ENCODE results near the gene PLK5. TPM values are rescaled to one million over a fixed set of nuclear protein-coding genes. Genes with fewer than 3 reads are reported as not detected.

Gene PLK5
- total RNA-seq, 1 donor: under 0.01 TPM

DNA sequence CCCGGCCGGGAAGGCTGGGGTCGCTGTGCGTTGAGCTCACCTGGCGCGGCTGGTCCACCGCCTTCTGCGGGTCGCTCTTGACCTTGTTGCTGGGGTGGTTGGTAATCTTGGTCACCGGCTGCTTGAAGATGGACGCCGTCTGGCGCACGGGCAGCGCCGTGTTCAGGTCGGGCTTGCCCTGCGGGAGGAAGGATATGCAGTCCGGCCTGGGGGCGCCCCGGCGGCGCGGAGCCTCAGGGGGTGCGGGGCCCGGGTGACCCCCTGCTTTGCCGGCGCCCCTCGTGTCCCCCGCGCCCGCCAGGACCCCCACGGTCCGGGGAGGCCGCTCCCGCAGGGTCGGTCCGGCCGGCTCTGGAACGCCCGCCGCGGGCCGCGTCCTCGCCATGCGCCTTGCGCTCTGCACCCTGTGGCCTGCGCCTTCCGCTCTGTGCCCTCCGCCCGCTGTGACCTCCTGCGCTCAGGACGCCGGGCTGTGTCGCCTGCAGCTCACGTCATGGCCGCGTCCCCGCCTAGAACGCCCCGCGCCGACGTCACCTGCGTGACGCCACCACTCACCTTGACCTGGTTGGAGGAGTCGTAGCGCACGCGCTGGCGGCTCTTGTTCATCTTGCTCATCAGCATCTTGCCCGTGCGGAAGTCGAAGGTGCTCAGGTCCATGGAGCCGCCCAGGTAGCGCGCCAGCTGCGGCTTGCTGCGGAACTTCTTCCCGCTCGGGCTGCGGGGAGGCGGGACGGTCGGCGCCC is 60.8 kb downstream of the PLK5 start:
- DNase-seq (ENCODE audit: low read depth): no peak

DNA sequence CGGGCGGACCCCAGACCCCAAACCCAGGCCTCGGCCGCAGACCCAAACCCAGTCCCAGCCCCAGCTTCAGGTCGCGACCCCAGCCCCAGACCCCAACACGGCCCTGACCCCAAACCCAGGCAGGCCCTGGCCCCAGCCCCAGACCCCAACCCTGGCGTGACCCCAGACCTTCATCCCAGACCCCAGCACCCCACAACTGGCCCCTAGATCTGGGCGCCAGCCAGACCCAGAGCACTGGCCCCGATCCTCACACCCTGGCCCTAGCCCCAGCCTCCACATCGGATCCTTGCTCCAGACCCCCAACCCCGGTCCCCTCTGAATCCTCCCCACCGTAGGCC is 61.3 kb downstream of the PLK5 start:
- DNase-seq (ENCODE audit: low read depth): no peak
- TF ChIP-seq, protein P1, sequence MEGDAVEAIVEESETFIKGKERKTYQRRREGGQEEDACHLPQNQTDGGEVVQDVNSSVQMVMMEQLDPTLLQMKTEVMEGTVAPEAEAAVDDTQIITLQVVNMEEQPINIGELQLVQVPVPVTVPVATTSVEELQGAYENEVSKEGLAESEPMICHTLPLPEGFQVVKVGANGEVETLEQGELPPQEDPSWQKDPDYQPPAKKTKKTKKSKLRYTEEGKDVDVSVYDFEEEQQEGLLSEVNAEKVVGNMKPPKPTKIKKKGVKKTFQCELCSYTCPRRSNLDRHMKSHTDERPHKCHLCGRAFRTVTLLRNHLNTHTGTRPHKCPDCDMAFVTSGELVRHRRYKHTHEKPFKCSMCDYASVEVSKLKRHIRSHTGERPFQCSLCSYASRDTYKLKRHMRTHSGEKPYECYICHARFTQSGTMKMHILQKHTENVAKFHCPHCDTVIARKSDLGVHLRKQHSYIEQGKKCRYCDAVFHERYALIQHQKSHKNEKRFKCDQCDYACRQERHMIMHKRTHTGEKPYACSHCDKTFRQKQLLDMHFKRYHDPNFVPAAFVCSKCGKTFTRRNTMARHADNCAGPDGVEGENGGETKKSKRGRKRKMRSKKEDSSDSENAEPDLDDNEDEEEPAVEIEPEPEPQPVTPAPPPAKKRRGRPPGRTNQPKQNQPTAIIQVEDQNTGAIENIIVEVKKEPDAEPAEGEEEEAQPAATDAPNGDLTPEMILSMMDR (IDR thresholded peaks at IDR 0.05; ENCODE audit: insufficient read depth, low read depth, low read length): no peak
- no peak overlapping the region for H3K4me3 ChIP-seq (ENCODE audit: low read depth, low read length)

More for the DNA sequence above, 60.8 kb downstream of the PLK5 start:
- no peak overlapping the region for H3K4me3 ChIP-seq (ENCODE audit: low read depth, low read length)
- TF ChIP-seq, protein P1 (IDR thresholded peaks at IDR 0.05; ENCODE audit: insufficient read depth, low read depth, low read length): no peak

Small RNAs within 50 kb of the gene (small RNA-seq; reads per million reads assigned to genes)
- gene AC005943.2 (not detected), gene RN7SL477P (not detected)

Other genes starting within 250 kb of the PLK5 start
- gene FAM174C, start 248.5 kb upstream of the PLK5 start, total RNA-seq: 17.3 and 21.9 TPM in 2 replicates
- gene EFNA2, start 238.2 kb upstream of the PLK5 start, total RNA-seq: not detected in 2 replicates
- 33.7 and 61.2 TPM in 2 replicates for gene NDUFS7, start 140.2 kb upstream of the PLK5 start, total RNA-seq
- 23.3 and 29.6 TPM in 2 replicates for gene GAMT, start 122.5 kb upstream of the PLK5 start, total RNA-seq
- gene DAZAP1, start 116.5 kb upstream of the PLK5 start, total RNA-seq: 54.4 and 61.7 TPM in 2 replicates
- gene RPS15, start 85.7 kb upstream of the PLK5 start, total RNA-seq: 346 and 444 TPM in 2 replicates
- 0.32 and 0.43 TPM in 2 replicates for gene APC2, start 74.0 kb upstream of the PLK5 start, total RNA-seq
- gene C19orf25, start 44.9 kb upstream of the PLK5 start, total RNA-seq: 29.6 and 32.8 TPM in 2 replicates
- 1.3 and 1.9 TPM in 2 replicates for gene PCSK4, start 33.7 kb upstream of the PLK5 start, total RNA-seq
- 0.43 and 0.97 TPM in 2 replicates for gene REEP6, start 32.9 kb upstream of the PLK5 start, total RNA-seq
- gene ADAMTSL5, start 11.1 kb upstream of the PLK5 start, total RNA-seq: 6.4 and 6.9 TPM in 2 replicates
- gene MEX3D, start 44.2 kb downstream of the PLK5 start, total RNA-seq: 33.7 and 48.6 TPM in 2 replicates
- gene MBD3, start 68.8 kb downstream of the PLK5 start, total RNA-seq: 73.4 and 103 TPM in 2 replicates
- 49.3 and 53.5 TPM in 2 replicates for gene UQCR11, start 81.4 kb downstream of the PLK5 start, total RNA-seq
- 57.0 and 66.7 TPM in 2 replicates for gene TCF3, start 128.5 kb downstream of the PLK5 start, total RNA-seq
- not detected in 2 replicates for gene ONECUT3, start 229.4 kb downstream of the PLK5 start, total RNA-seq

Measured in fibroblast of villous mesenchyme (primary cell).